CD4-positive, CD25-positive, alpha-beta regulatory T cell (primary cell): ENCODE results near the gene UCMA. TPM values are rescaled to one million over a fixed set of nuclear protein-coding genes. Genes with fewer than 3 reads are reported as not detected.
A peak's percentile ranks its signal among the peaks of the same experiment; 100 is the strongest.

Experiments used
- ATAC-seq, 2 donors: fragments of 150-1000 bp; cut with Tn5 transposase; one replicate each; pipeline ENCODE4 v1.10.0; 2021; ENCODE audit warnings: low read depth in 2 of 2, moderate number of reproducible peaks in 2 of 2, moderate library complexity in 1 of 2
- DNase-seq, 3 donors: peaks; one replicate each; pipeline versions ENCODE4 v3.0.0 to v3.0.0-alpha.2; 2012 to 2022; ENCODE audit warnings: mixed read lengths in 1 of 3
- H3K27ac ChIP-seq: one replicate; pipeline ENCODE4 v1.7.0; 2013; ENCODE audit warnings: mild to moderate bottlenecking, low read length; ENCODE audit not compliant: insufficient read depth, poor library complexity, severe bottlenecking
- H3K27me3 ChIP-seq: one replicate; pipeline ENCODE4 v1.7.0; 2013; ENCODE audit warnings: low read length; ENCODE audit not compliant: control insufficient read depth, insufficient read depth
- H3K36me3 ChIP-seq: one replicate; pipeline ENCODE4 v1.7.0; 2013; ENCODE audit warnings: mild to moderate bottlenecking, low read length, moderate library complexity; ENCODE audit not compliant: control insufficient read depth, insufficient read depth
- H3K4me1 ChIP-seq: 2 replicates; pipeline ENCODE4 v1.7.0; 2013; ENCODE audit warnings: mild to moderate bottlenecking, low read length; ENCODE audit not compliant: insufficient read depth, control insufficient read depth, poor library complexity, severe bottlenecking
- H3K4me3 ChIP-seq: one replicate; pipeline ENCODE4 v1.7.0; 2013; ENCODE audit warnings: low read depth, mild to moderate bottlenecking, low read length, moderate library complexity
- H3K9me3 ChIP-seq, 2 experiments: 1 replicate in 1 of 2; 2 replicates in 1 of 2; pipeline ENCODE4 v1.7.0; 2013; ENCODE audit warnings: low read length in 2 of 2, mild to moderate bottlenecking in 1 of 2, moderate library complexity in 1 of 2; ENCODE audit not compliant: control insufficient read depth in 2 of 2
- H3K27ac Mint-ChIP-seq, 3 donors: one replicate each; pipeline ENCODE4 v1.8.0; 2020 to 2022; ENCODE audit warnings: mild to moderate bottlenecking in 3 of 3, mixed read lengths in 3 of 3, moderate library complexity in 2 of 3
- H3K27me3 Mint-ChIP-seq: one replicate; pipeline ENCODE4 v1.8.0; 2022; ENCODE audit warnings: mild to moderate bottlenecking, mixed read lengths
- H3K36me3 Mint-ChIP-seq: one replicate; pipeline ENCODE4 v1.8.0; 2020; ENCODE audit warnings: mixed read lengths
- H3K4me1 Mint-ChIP-seq, 4 donors: one replicate each; pipeline ENCODE4 v1.8.0; 2020 to 2022; ENCODE audit warnings: mixed read lengths in 4 of 4, mild to moderate bottlenecking in 1 of 4
- H3K4me3 Mint-ChIP-seq, 4 donors: one replicate each; pipeline ENCODE4 v1.8.0; 2020 to 2022; ENCODE audit warnings: mild to moderate bottlenecking in 4 of 4, mixed read lengths in 4 of 4, moderate library complexity in 3 of 4
- H3K9me3 Mint-ChIP-seq, 7 donors: one replicate each; pipeline ENCODE4 v1.8.0; 2020 to 2022; ENCODE audit warnings: mixed read lengths in 7 of 7, mild to moderate bottlenecking in 3 of 7, moderate library complexity in 2 of 7
- polyA plus RNA-seq, 4 donors: library from polyadenylated mRNA; unstranded; fragments of 300-500 nt; fragmentation: Illumina TruSeq; gene quantifications; one replicate each; pipeline ENCODE4 v1.2.3, GENCODE V29; 2021
- total RNA-seq: library from RNA; stranded (reverse); gene quantifications from one replicate; pipeline ENCODE4 v1.2.3, GENCODE V29; 2022

UCMA gene
- total and polyA plus RNA-seq, 5 donors from 2014 or later = not detected

GRCh38 chr10:13184276-13184675 lies 49.9 kb downstream of the UCMA start:
- Histone ChIP-seq H3K9me3 (no peaks in the 10 kb centered on the region), H3K27me3 (no peaks in the 10 kb centered on the region), H3K27ac (no peak overlapping the region), H3K4me3 (no peak overlapping the region), H3K4me1 (no peaks in the 10 kb centered on the region), H3K36me3 (no peaks in the 10 kb centered on the region)
- ATAC-seq (no peak), DNase-seq (no peak)
- no peak overlapping the region for H3K4me3 Mint-ChIP-seq
- peaks cover 3 to 21% (median 7%) of the 10 kb centered on the region in 4 donors for H3K4me1 Mint-ChIP-seq
- no peaks in the 10 kb centered on the region for H3K36me3 Mint-ChIP-seq
- no peaks in the 10 kb centered on the region for H3K27me3 Mint-ChIP-seq
- no peak overlapping the region for H3K27ac Mint-ChIP-seq
- H3K9me3 Mint-ChIP-seq = peaks cover 0 to 4% (median 0%) of the 10 kb centered on the region in 7 donors

GRCh38 chr10:13183625-13184024 lies 50.5 kb downstream of the UCMA start:
- Histone ChIP-seq H3K4me1 (no peaks in the 10 kb centered on the region), H3K27me3 (no peaks in the 10 kb centered on the region), H3K27ac (no peak overlapping the region), H3K4me3 (no peak overlapping the region), H3K9me3 (no peaks in the 10 kb centered on the region), H3K36me3 (no peaks in the 10 kb centered on the region)
- DNase-seq = no peak
- ATAC-seq = no peak
- H3K36me3 Mint-ChIP-seq = no peaks in the 10 kb centered on the region
- H3K27me3 Mint-ChIP-seq = no peaks in the 10 kb centered on the region
- peaks cover 0 to 4% (median 0%) of the 10 kb centered on the region in 7 donors for H3K9me3 Mint-ChIP-seq
- H3K27ac Mint-ChIP-seq = no peak overlapping the region
- H3K4me3 Mint-ChIP-seq = no peak overlapping the region
- H3K4me1 Mint-ChIP-seq = peaks cover 3 to 26% (median 7%) of the 10 kb centered on the region in 4 donors

- Mint-ChIP-seq H3K27me3 (no peaks in the 10 kb centered on the region), H3K4me1 (peaks cover 3 to 28% (median 7%) of the 10 kb centered on the region in 4 donors), H3K4me3 (no peak overlapping the region), H3K36me3 (no peaks in the 10 kb centered on the region), H3K27ac (no peak overlapping the region), H3K9me3 (peaks cover 0 to 4% (median 0%) of the 10 kb centered on the region in 7 donors)
- no peaks in the 10 kb centered on the region for H3K36me3 ChIP-seq
- H3K27me3 ChIP-seq = no peaks in the 10 kb centered on the region
- H3K27ac ChIP-seq = no peak overlapping the region
- ATAC-seq (no peak), DNase-seq (no peak)
- H3K4me1 ChIP-seq = no peaks in the 10 kb centered on the region
- no peak overlapping the region for H3K4me3 ChIP-seq
- H3K9me3 ChIP-seq = no peaks in the 10 kb centered on the region
Observed at GRCh38 chr10:13182424-13182823, 51.8 kb downstream of the UCMA start.

GRCh38 chr10:13180788-13181187 lies 53.4 kb downstream of the UCMA start:
- Histone ChIP-seq H3K27me3 (no peaks in the 10 kb centered on the region), H3K27ac (no peak overlapping the region), H3K4me1 (no peaks in the 10 kb centered on the region), H3K36me3 (no peaks in the 10 kb centered on the region), H3K9me3 (no peaks in the 10 kb centered on the region), H3K4me3 (peak overlapping the region; percentile 39)
- Mint-ChIP-seq H3K27me3 (no peaks in the 10 kb centered on the region), H3K9me3 (peaks cover 0 to 2% (median 0%) of the 10 kb centered on the region in 7 donors), H3K4me1 (peaks cover 3 to 28% (median 7%) of the 10 kb centered on the region in 4 donors), H3K27ac (peak overlapping the region in 2 of 3 donors; percentile 6 to 48), H3K36me3 (no peaks in the 10 kb centered on the region), H3K4me3 (no peak overlapping the region)
- DNase-seq = peak in 1 of 3 donors; percentile 16
- ATAC-seq = no peak

DNA sequence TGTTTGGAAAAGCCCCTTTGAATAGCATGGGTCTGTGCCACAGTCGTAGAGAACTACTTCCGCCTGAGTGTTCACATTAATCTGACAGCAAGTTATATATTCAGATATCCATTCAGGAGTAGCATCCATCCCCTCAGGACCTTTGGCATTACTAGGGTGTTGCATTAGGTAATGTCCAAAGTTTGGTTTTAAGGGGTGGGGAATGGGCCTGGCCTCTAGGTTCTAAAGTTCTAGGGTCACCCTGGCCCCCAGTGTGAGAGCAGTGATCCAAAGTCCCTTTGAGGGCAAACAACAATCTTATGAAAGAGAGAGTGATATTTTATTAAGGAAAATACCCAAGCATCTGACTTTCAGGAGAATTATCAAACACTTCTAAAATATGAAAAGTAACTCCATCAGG lies 60.6 kb downstream of the UCMA start:
- no peak overlapping the region for H3K27ac ChIP-seq
- no peaks in the 10 kb centered on the region for H3K4me1 ChIP-seq
- H3K4me3 Mint-ChIP-seq = no peak overlapping the region
- peaks cover 0 to 2% (median 0%) of the 10 kb centered on the region in 4 donors for H3K4me1 Mint-ChIP-seq
- no peaks in the 10 kb centered on the region for H3K36me3 Mint-ChIP-seq
- H3K4me3 ChIP-seq = no peak overlapping the region
- H3K9me3 ChIP-seq = no peaks in the 10 kb centered on the region
- H3K27ac Mint-ChIP-seq = no peak overlapping the region
- H3K27me3 Mint-ChIP-seq = no peaks in the 10 kb centered on the region
- H3K27me3 ChIP-seq = no peaks in the 10 kb centered on the region
- no peak for ATAC-seq
- DNase-seq = no peak
- H3K9me3 Mint-ChIP-seq = no peaks in the 10 kb centered on the region
- no peaks in the 10 kb centered on the region for H3K36me3 ChIP-seq

Other genes starting within 250 kb of the UCMA start
- 0.15 TPM for gene CCDC3, start 232.7 kb downstream of the UCMA start, total RNA-seq
- not detected for gene CCDC3, start 232.7 kb downstream of the UCMA start, polyA plus RNA-seq
- 209 TPM for gene OPTN, start 134.2 kb downstream of the UCMA start, total RNA-seq
- 100 to 1,000 TPM in 2 of 4 donors, 10 to 100 TPM in 2; 71.9 to 113 (median 88.2) TPM for gene OPTN, start 134.2 kb downstream of the UCMA start, polyA plus RNA-seq
- 2.1 TPM for gene MCM10, start 72.8 kb downstream of the UCMA start, total RNA-seq
- gene MCM10, start 72.8 kb downstream of the UCMA start, polyA plus RNA-seq = 1 to 10 TPM in 1 of 4 donors, under 1 TPM in 3; 0.19 to 1.4 (median 0.43) TPM
- 11.0 TPM for gene PHYH, start 65.7 kb upstream of the UCMA start, total RNA-seq
- gene PHYH, start 65.7 kb upstream of the UCMA start, polyA plus RNA-seq = 10 to 100 TPM; 10.2 to 13.7 (median 12.3) TPM
- 26.6 TPM for gene SEPHS1, start 113.9 kb upstream of the UCMA start, total RNA-seq
- 10 to 100 TPM; 14.6 to 22.2 (median 17.6) TPM for gene SEPHS1, start 113.9 kb upstream of the UCMA start, polyA plus RNA-seq